ENCODE measurements around the gene TLCD3A.

Gene TLCD3A

DNA sequence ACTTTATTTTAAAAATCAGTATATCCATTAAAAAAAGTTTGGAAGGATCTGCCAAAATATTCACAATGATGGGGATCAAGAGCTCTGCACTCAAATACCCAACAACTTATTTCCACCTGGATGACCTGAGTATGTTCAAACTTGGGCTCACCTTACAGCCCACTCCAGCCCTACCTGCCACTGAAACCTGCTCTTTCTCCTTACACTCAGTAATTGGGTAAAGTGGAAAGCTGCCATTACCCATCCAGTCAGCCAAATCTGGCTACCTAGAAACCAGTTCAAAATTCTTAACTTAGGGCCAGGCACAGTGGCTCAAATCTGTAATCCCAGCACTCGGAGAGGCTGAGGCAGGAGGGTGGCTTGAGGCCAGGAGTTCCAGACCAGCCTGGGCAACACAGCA, 27.4 kb upstream of the TLCD3A start:
- POLR2A ChIA-PET = no interaction called here
- TF ChIP-seq NFRKB (IDR thresholded peaks at IDR 0.05) (no peak), ARNT (IDR thresholded peaks at IDR 0.05) (no peak), L3MBTL2 (conservative IDR thresholded peaks at IDR 0.05) (no peak), FOXM1 (IDR thresholded peaks at IDR 0.05; ENCODE audit: borderline replicate concordance) (no peak), ELF4 (IDR thresholded peaks at IDR 0.05) (no peak), FOXK2 (IDR thresholded peaks at IDR 0.05) (no peak), LEF1 (IDR thresholded peaks at IDR 0.05; ENCODE audit: borderline replicate concordance) (no peak), SUZ12 (IDR thresholded peaks at IDR 0.05) (no peak), SP1 (IDR thresholded peaks at IDR 0.05) (no peak), CTBP1 (IDR thresholded peaks at IDR 0.05; ENCODE audit: borderline replicate concordance) (no peak), BHLHE40 (IDR thresholded peaks at IDR 0.05; ENCODE audit: borderline replicate concordance) (no peak), FOXA1 (IDR thresholded peaks at IDR 0.05) (no peak), HDGF (IDR thresholded peaks at IDR 0.05; ENCODE audit: borderline replicate concordance) (no peak), ZNF384 (IDR thresholded peaks at IDR 0.05) (no peak), TARDBP (IDR thresholded peaks at IDR 0.05) (no peak)
- TF ChIP-seq, protein P1, sequence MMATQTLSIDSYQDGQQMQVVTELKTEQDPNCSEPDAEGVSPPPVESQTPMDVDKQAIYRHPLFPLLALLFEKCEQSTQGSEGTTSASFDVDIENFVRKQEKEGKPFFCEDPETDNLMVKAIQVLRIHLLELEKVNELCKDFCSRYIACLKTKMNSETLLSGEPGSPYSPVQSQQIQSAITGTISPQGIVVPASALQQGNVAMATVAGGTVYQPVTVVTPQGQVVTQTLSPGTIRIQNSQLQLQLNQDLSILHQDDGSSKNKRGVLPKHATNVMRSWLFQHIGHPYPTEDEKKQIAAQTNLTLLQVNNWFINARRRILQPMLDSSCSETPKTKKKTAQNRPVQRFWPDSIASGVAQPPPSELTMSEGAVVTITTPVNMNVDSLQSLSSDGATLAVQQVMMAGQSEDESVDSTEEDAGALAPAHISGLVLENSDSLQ (IDR thresholded peaks at IDR 0.05) = no peak
- CTCF ChIA-PET = no interaction called here
- no peak for DNase-seq (ENCODE audit: extremely low spot score)

DNA sequence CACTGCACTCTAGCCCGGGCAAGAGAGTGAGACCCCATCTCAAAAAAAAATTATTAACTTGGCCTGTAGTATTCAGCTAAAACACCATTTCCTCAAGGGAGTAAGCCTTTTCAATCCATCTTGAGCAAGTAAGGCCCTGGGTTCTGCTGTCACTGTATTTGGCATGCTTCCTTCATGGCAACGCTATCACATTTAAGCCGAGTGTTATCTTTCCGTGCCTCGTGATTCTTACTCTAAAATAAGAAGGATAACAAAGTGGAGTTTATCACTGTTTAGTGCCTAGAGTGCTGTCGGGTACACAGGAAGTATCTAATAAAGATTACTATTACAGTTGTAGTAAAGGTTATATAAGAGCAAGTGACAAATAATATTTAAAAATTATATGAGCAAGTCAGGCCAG, 26.5 kb upstream of the TLCD3A start:
- TF ChIP-seq HDGF (IDR thresholded peaks at IDR 0.05; ENCODE audit: borderline replicate concordance) (no peak), FOXK2 (IDR thresholded peaks at IDR 0.05) (no peak), CTBP1 (IDR thresholded peaks at IDR 0.05; ENCODE audit: borderline replicate concordance) (no peak)
- TF ChIP-seq, protein P1 (IDR thresholded peaks at IDR 0.05) = no peak
- POLR2A ChIA-PET = no interaction called here
- DNase-seq (ENCODE audit: extremely low spot score) = no peak
- CTCF ChIA-PET = no interaction called here

DNA sequence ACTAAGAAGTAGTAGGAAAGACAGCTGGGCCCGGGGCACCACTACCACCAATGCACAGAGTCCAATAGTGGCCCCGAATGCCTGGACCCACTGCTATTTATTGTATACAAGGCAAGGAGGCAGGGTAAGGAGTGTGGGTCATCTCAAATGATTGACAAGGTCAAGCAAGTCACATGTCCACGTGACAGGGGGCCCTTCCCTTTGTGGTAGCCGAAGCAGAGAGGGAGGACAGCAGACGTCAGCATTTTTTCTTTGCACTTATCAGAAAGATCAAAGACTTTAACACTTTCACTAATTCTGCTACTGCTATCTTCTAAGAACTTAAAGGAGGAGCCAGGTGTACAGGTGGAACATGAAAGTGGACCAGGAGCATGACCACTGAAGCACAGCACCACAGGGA, 24.3 kb upstream of the TLCD3A start:
- POLR2A ChIA-PET = no interaction called here
- no peak for DNase-seq (ENCODE audit: extremely low spot score)
- no peak for TF ChIP-seq BHLHE40 (IDR thresholded peaks at IDR 0.05; ENCODE audit: borderline replicate concordance)
- CTCF ChIA-PET = no interaction called here

DNA sequence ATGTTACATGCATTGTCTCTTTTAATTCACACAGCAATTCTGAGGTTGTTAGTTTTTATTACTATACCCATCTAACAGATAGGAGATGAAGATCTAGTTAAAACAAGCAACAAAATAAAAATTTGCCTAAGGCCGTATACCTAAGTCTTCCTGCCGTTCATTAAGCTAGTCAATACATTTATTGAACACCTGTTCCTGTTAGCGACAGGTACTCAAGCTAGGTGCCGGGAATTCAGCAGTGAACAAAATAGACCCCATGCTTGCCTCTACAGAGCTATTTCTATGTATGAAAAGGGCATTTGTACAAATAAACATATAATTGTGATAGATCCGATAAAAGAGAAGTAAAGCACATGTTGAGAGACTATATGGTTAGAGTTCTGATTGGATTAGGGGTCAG, 14.3 kb upstream of the TLCD3A start:
- DNase-seq (ENCODE audit: extremely low spot score) = no peak
- CTCF ChIA-PET = no interaction called here
- TF ChIP-seq ARNT (IDR thresholded peaks at IDR 0.05) (no peak), FOXM1 (IDR thresholded peaks at IDR 0.05; ENCODE audit: borderline replicate concordance) (no peak), HDGF (IDR thresholded peaks at IDR 0.05; ENCODE audit: borderline replicate concordance) (no peak), LEF1 (IDR thresholded peaks at IDR 0.05; ENCODE audit: borderline replicate concordance) (no peak), CTBP1 (IDR thresholded peaks at IDR 0.05; ENCODE audit: borderline replicate concordance) (no peak), SP1 (IDR thresholded peaks at IDR 0.05) (no peak), BHLHE40 (IDR thresholded peaks at IDR 0.05; ENCODE audit: borderline replicate concordance) (no peak), ZNF384 (IDR thresholded peaks at IDR 0.05) (no peak), L3MBTL2 (conservative IDR thresholded peaks at IDR 0.05) (no peak), TARDBP (IDR thresholded peaks at IDR 0.05) (no peak), FOXK2 (IDR thresholded peaks at IDR 0.05) (no peak), NFRKB (IDR thresholded peaks at IDR 0.05) (no peak), SUZ12 (IDR thresholded peaks at IDR 0.05) (no peak), ELF4 (IDR thresholded peaks at IDR 0.05) (no peak), FOXA1 (IDR thresholded peaks at IDR 0.05) (no peak)
- TF ChIP-seq, protein P1 (IDR thresholded peaks at IDR 0.05) = no peak
- POLR2A ChIA-PET = no interaction called here

DNA sequence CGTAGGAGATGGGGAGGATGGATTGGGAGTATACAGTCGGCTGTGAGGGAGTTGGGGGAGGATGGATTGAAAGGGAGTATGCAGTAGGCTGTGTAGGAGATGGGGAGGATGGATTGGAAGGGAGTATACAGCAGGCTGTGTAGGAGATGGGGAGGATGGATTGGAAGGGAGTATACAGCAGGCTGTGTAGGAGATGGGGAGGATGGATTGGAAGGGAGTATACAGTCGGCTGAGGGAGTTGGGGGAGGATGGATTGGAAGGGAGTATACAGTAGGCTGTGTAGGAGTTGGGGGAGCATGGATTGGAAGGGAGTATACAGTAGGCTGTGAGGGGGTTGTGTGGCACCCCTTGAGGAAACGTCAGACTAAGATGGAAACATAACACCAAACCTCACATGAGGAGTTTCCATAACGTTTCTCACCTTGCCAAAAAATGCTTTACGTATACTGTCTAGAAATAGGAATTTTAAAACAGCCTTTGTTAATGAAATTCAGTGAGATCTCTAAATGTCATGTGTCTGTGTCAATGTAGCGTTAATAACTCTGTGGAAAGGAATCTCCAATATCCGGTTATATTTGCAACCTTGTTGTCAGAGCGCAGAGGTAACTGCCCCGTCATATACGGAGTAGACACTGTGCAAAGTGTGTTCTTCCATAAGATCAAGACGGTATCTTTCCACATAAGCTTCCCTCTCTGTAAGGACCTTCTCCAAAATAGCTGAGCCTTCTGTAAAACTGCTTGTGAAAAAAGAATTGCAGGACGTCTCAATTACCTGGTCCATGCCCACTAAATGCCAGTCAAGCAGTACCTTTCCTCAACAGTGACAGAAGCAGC, 11.5 kb upstream of the TLCD3A start:
- TF ChIP-seq HDGF (IDR thresholded peaks at IDR 0.05; ENCODE audit: borderline replicate concordance) = no peak
- TF ChIP-seq ZNF384 (IDR thresholded peaks at IDR 0.05) = no peak
- no peak for TF ChIP-seq LEF1 (IDR thresholded peaks at IDR 0.05; ENCODE audit: borderline replicate concordance)
- no peak for TF ChIP-seq NFRKB (IDR thresholded peaks at IDR 0.05)
- no peak for TF ChIP-seq SUZ12 (IDR thresholded peaks at IDR 0.05)
- TF ChIP-seq SP1 (IDR thresholded peaks at IDR 0.05) = no peak
- DNase-seq (ENCODE audit: extremely low spot score) = no peak
- CTCF ChIA-PET = interaction anchor here (1.2 kb wide), 1 partner anchor 21 kb away, joined by 4 read pairs; no protein-coding TSS in a partner anchor
- POLR2A ChIA-PET = no interaction called here

DNA sequence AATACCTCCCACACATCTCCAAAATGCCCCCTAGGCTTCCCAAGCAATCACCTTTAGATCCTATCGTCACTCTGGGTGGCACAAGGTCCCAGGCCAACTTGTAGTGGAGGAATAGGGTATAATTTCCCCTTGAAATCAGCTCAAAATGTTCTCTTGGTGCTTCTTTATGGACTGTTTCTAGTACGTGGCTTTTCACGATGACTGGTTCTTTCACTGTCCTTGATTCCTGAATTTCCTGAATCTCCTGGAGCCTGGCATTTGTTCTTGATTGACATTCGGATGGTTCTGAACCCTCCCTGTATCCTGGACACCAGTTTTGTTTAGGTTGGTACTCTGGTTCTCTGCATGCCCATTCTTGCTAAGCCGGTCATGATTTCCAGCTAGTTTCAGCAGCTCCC, 10.9 kb upstream of the TLCD3A start:
- no peak for DNase-seq (ENCODE audit: extremely low spot score)
- CTCF ChIA-PET = interaction anchor here (1.2 kb wide), 1 partner anchor 21 kb away, joined by 4 read pairs; no protein-coding TSS in a partner anchor
- TF ChIP-seq FOXK2 (IDR thresholded peaks at IDR 0.05) = no peak
- POLR2A ChIA-PET = no interaction called here

DNA sequence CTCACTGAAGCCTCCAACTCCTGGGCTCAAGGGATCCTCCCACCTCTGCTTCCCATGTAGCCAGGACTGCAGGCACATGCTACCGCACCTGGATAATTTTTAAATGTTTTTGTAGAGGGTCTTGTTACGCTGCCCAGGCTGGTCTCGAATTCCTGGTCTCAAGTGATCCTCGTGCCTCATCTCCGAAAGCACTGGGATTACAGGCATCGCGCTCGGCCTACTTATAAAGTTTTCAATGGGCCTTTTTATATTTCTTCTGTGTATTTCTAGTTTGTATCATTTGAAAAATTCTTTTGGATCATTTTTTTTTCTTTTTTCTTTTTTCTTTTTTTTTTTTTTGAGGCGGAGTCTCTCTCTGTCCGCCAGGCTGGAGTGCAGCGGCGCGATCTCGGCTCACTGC, 7.3 kb upstream of the TLCD3A start:
- ChIA-PET CTCF (no interaction called here), POLR2A (no interaction called here)
- no peak for DNase-seq (ENCODE audit: extremely low spot score)

More for the DNA sequence above, 7.3 kb upstream of the TLCD3A start:
- TF ChIP-seq ARNT (IDR thresholded peaks at IDR 0.05) (no peak), SP1 (IDR thresholded peaks at IDR 0.05) (no peak), SUZ12 (IDR thresholded peaks at IDR 0.05) (no peak), FOXM1 (IDR thresholded peaks at IDR 0.05; ENCODE audit: borderline replicate concordance) (no peak), TARDBP (IDR thresholded peaks at IDR 0.05) (no peak), ELF4 (IDR thresholded peaks at IDR 0.05) (no peak), HDGF (IDR thresholded peaks at IDR 0.05; ENCODE audit: borderline replicate concordance) (no peak), L3MBTL2 (conservative IDR thresholded peaks at IDR 0.05) (no peak), ZNF384 (IDR thresholded peaks at IDR 0.05) (no peak), BHLHE40 (IDR thresholded peaks at IDR 0.05; ENCODE audit: borderline replicate concordance) (no peak), CTBP1 (IDR thresholded peaks at IDR 0.05; ENCODE audit: borderline replicate concordance) (no peak), FOXA1 (IDR thresholded peaks at IDR 0.05) (no peak), FOXK2 (IDR thresholded peaks at IDR 0.05) (no peak), NFRKB (IDR thresholded peaks at IDR 0.05) (no peak), LEF1 (IDR thresholded peaks at IDR 0.05; ENCODE audit: borderline replicate concordance) (no peak)
- TF ChIP-seq, protein P1 (IDR thresholded peaks at IDR 0.05) = no peak

Measured in HEK293T (cell line).